ENCODE results near the gene MLLT3.

The MLLT3 gene

GRCh38 chr9:20376731-20377375 is 245.4 kb downstream of the MLLT3 start:
- no peaks in the 10 kb centered on the region for H3K27me3 ChIP-seq (ENCODE audit: insufficient read depth, low read length, poor library complexity)

GRCh38 chr9:20376042-20376441 is 246.3 kb downstream of the MLLT3 start:
- ATAC-seq (ENCODE audit: insufficient read depth, low read depth) (no peak), DNase-seq (no peak)
- Histone ChIP-seq H3K36me3 (ENCODE audit: insufficient read depth, low read length) (no peaks in the 10 kb centered on the region), H3K9ac (ENCODE audit: low read depth, low read length) (no peak overlapping the region), H3K9me3 (ENCODE audit: insufficient read depth, low read length, severe bottlenecking) (no peaks in the 10 kb centered on the region), H3K27ac (ENCODE audit: low read length) (no peak overlapping the region), H3K4me1 (ENCODE audit: insufficient read depth, low read length) (no peaks in the 10 kb centered on the region), H3K4me2 (ENCODE audit: insufficient read depth, low read length) (no peak overlapping the region), H3K27me3 (ENCODE audit: insufficient read depth, low read length, poor library complexity) (no peaks in the 10 kb centered on the region), H3K4me3 (ENCODE audit: low read depth in 1 of 2, low read length in 2 of 2) (no peak overlapping the region), H4K20me1 (ENCODE audit: insufficient read depth, low read length) (no peaks in the 10 kb centered on the region), H3K79me2 (ENCODE audit: insufficient read depth, low read length) (no peaks in the 10 kb centered on the region), H2AFZ (ENCODE audit: low read depth, low read length) (no peak overlapping the region)
- TF ChIP-seq EZH2 (IDR thresholded peaks at IDR 0.05; ENCODE audit: borderline replicate concordance, low read depth, low read length, severe bottlenecking): no peak
- TF ChIP-seq CTCF (IDR thresholded peaks at IDR 0.05; ENCODE audit: borderline replicate concordance, extremely low read depth, low read length, poor library complexity, severe bottlenecking): no peak

More at GRCh38 chr9:20376731-20377375, 245.4 kb downstream of the MLLT3 start:
- ATAC-seq (ENCODE audit: insufficient read depth, low read depth) (no peak), DNase-seq (no peak)
- Histone ChIP-seq H3K9me3 (ENCODE audit: insufficient read depth, low read length, severe bottlenecking) (no peaks in the 10 kb centered on the region), H3K4me1 (ENCODE audit: insufficient read depth, low read length) (no peaks in the 10 kb centered on the region), H3K9ac (ENCODE audit: low read depth, low read length) (no peak overlapping the region), H3K4me2 (ENCODE audit: insufficient read depth, low read length) (no peak overlapping the region), H3K27ac (ENCODE audit: low read length) (no peak overlapping the region), H2AFZ (ENCODE audit: low read depth, low read length) (no peak overlapping the region), H3K79me2 (ENCODE audit: insufficient read depth, low read length) (no peaks in the 10 kb centered on the region), H3K36me3 (ENCODE audit: insufficient read depth, low read length) (no peaks in the 10 kb centered on the region), H4K20me1 (ENCODE audit: insufficient read depth, low read length) (no peaks in the 10 kb centered on the region), H3K4me3 (ENCODE audit: low read depth in 1 of 2, low read length in 2 of 2) (no peak overlapping the region)
- TF ChIP-seq CTCF (IDR thresholded peaks at IDR 0.05; ENCODE audit: borderline replicate concordance, extremely low read depth, low read length, poor library complexity, severe bottlenecking) (no peak), EZH2 (IDR thresholded peaks at IDR 0.05; ENCODE audit: borderline replicate concordance, low read depth, low read length, severe bottlenecking) (no peak)

GRCh38 chr9:20373263-20373662 is 249.0 kb downstream of the MLLT3 start:
- no peak overlapping the region for H3K4me2 ChIP-seq (ENCODE audit: insufficient read depth, low read length)
- no peaks in the 10 kb centered on the region for H3K36me3 ChIP-seq (ENCODE audit: insufficient read depth, low read length)
- TF ChIP-seq EZH2 (IDR thresholded peaks at IDR 0.05; ENCODE audit: borderline replicate concordance, low read depth, low read length, severe bottlenecking) (no peak), CTCF (IDR thresholded peaks at IDR 0.05; ENCODE audit: borderline replicate concordance, extremely low read depth, low read length, poor library complexity, severe bottlenecking) (no peak)
- H3K27ac ChIP-seq (ENCODE audit: low read length): no peak overlapping the region
- no peak overlapping the region for H3K9ac ChIP-seq (ENCODE audit: low read depth, low read length)
- no peaks in the 10 kb centered on the region for H3K79me2 ChIP-seq (ENCODE audit: insufficient read depth, low read length)
- no peaks in the 10 kb centered on the region for H3K4me1 ChIP-seq (ENCODE audit: insufficient read depth, low read length)
- ATAC-seq (ENCODE audit: insufficient read depth, low read depth): no peak
- H4K20me1 ChIP-seq (ENCODE audit: insufficient read depth, low read length): no peaks in the 10 kb centered on the region
- H3K4me3 ChIP-seq (ENCODE audit: low read depth in 1 of 2, low read length in 2 of 2): no peak overlapping the region
- no peaks in the 10 kb centered on the region for H3K27me3 ChIP-seq (ENCODE audit: insufficient read depth, low read length, poor library complexity)
- DNase-seq: no peak
- no peak overlapping the region for H2AFZ ChIP-seq (ENCODE audit: low read depth, low read length)
- no peaks in the 10 kb centered on the region for H3K9me3 ChIP-seq (ENCODE audit: insufficient read depth, low read length, severe bottlenecking)

All from DND-41 (cell line).